HK-2 (cell line): ENCODE results near the gene SQSTM1.

ENCODE experiments used
- DNase-seq: peaks from one replicate; pipeline ENCODE4 v3.0.0-alpha.2; 2018; ENCODE audit not compliant: unreplicated experiment

The SQSTM1 gene

GRCh38 chr5:179806250-179807048 is 14.3 kb upstream of the SQSTM1 start, which contains the start of gene MGAT4B:
MGAT4B (minus strand) TSS chr5:179806866; CDS start chr5:179806583, 283 bp downstream.
- peak; percentile 44 for DNase-seq

- no peak for DNase-seq
Observed at GRCh38 chr5:179812135-179812825, 8.4 kb upstream of the SQSTM1 start.

DNA sequence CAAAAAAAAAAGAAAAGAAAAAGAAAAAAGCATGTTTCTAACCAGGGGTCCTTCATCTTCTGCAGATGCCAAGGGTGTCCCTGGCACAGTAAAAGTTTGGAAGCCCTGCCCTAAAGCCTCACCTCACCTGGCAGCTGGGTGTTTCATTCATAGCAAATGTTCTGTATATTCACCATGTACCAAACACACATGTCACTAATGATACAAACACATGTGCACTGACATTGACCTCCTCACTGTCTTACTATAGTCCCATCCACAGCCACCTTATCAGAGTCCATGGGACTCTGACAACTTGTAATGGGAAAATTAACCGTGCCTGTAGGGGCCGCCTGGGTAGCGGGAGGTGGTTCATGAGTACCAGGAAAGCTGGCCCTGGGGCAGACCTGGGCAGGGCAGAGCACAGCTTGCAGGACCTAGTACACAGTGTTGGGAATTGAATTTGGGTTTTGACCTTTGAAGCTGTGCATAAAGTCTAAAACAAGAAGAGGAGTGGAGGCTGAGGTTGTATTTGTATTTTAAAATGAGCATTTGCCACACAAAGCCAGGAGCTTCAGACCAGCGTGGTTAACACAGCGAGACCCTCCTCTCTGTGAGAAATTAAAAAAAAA is 7.6 kb upstream of the SQSTM1 start:
- DNase-seq: no peak

DNA sequence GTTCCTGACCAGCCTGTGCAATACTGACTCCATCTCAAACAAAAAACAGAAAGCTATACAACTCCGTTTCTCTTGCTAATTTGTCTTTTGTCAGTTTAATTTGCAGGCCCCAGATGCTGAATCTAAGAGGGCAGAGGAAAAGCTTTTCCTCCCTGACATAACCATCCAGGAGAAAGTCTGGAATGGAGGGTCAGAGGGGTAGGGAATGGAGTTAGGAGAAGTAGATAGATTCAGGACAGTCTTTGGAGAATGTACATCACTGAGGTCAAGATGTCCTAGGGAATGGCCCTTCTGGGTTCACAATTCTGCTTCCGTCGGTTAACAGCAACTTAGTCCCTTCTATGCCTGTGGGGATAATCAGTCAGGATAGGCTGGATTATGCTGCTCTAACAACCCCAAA is 6.6 kb upstream of the SQSTM1 start:
- no peak for DNase-seq

GRCh38 chr5:179815491-179816249 is 5.0 kb upstream of the SQSTM1 start:
- no peak for DNase-seq

- no peak for DNase-seq
Observed at GRCh38 chr5:179816401-179816795, 4.3 kb upstream of the SQSTM1 start.

- DNase-seq: no peak
Observed at GRCh38 chr5:179816796-179817469, 3.8 kb upstream of the SQSTM1 start.

DNA sequence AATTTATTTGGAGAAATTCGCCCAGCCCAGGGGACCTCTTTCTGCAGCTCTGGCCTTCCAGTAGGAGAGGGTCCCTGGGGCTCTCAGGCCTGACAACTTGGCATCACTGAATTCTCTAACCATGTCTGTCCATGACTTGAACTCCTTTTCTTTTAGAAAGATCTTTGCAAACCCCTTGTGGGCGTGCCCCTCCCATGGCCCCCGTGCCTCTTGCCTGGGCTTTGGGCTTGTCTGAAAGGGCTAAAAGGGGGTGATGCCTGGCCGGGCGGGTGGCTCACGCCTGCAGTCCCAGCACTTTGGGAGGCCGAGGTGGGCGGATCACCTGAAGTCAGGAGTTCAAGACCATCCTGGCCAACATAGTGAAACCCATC is 3.2 kb upstream of the SQSTM1 start:
- DNase-seq: no peak

DNA sequence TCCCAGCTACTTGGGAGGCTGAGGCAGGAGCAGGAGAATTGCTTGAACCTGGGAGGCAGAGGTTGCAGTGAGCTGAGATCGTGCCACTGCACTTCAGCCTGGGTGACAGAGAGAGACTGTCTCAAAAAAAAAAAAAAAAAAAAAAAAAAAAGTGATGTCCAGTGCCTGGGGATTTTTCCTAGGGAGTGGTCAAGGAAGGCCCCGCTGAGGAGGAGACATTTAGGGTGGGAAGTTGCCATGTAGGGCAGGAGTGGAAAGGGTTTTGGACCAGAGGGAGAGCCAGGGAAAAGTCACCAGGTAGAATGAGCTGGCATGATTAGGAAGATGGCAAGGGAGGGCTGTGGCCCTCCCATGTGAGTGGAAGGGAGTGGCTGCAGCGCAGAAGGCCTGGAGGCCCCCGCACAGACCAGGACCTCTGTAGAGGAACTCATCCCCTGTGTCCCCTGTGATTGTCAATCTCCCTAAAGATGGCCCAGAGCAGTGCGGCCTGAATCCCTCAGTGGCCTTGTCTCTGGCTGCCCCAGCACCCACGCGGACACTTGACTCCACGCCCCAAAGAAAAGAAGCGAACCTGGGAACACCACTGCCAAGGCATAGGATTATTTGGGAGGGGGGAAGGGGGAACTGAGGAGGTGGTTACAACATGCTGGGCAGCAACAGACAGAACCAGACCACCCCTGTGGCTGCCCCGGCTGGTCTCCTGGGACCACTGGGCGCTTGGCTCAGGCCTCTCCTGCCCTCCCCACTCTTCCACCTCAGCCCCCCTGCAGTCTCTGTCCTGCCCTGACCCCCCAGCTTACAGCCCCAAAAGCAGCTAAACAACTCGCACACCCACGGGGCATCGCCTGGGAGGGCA is 2.6 kb upstream of the SQSTM1 start:
- DNase-seq: no peak

GRCh38 chr5:179818746-179819295 is 1.9 kb upstream of the SQSTM1 start:
- peak; percentile 91 for DNase-seq

DNA sequence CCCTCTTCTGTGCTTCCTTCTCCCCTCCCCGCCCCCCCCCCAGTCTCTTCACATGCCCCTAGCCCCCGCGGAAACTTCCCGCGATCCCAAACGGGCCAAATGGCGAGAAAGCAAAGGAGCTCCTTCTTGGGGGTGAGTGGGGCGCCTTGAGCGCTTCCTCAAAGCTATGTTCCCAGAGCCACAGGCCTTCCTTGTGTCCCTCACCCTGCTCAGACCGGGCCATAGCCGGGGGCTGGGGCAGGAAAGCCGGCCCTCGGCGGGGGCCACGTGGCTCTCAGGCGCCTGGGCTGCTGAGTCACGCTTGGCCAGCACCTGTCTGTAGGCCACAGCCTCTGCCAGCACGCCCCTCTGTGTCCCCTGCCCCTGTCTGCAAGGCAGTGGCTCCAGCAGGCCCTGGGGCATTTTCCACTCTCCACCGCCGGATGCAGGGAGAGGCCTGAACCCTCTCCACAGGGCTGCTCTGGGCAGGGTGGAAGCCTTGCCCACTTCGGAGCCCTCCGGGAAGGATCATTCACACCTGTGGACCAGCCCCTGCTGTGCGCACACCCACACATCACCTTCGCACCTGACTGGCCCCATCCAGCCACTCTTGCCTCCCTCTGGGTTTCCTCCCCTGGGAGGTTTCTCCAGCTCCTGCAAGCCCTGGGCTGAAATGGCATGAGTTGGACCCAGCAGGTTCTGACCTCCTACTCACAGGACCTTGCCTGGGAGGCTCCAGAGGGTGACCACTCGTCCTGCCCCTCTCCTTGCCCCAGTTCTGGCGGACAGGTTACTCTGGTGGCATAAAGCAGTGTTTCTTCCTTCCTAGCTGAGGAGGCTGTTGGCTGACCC is 1.2 kb upstream of the SQSTM1 start:
- peak; percentile 83 for DNase-seq

DNA sequence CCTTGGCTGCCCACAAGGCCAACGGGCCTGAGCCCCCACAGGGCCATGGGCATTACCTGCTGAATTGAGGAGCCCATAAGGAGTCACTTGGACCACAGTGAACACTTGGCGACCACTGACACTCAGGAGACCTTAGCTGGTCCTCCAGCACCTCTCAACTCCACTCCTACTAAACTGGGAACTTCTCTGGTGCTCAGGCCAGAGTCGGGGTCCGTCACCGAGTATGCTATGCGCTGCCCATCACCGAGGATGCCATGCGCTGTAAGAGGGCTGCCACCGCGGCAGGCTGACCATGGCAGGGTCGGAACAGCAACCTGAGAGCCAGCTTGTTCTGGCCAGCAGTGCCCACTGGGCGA is 600 bp upstream of the SQSTM1 start:
- DNase-seq: no peak

DNA sequence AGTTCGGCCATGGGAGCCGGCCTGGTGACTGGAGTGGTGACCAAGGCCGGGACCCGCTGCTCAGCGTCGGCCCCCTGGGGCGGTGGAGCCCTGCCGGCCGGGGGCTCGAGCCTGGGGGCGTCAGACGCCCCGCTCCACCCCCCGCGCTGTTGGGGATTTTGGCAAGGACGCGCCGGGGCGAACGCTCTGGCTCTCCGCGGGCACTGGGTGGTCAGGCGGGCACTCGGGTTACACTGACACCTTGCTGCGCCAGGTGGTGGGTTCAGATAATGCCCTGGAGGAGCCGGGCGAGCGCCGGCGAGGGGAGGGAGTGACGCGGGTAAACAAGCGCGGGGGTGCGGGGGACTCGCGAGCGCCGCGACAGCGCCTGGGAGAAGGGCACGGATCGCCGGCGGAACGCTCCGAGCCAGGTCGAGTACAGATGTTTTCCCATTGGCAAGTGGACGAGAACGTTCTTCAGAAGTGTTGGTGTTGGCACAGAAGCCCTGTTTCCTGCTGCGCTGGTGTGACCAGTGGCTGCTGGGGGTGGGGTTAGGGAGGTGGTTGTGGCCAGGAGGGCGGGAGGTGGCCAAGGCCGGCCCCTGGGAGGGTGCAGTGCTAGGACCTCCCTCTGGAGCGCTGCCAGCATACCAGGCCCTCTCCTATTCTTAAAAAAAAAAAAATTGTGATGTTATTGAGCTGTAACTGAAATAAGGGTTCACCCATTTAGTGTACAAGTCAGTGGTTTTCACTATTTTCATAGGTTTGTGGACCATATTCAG is 773 bp downstream of the SQSTM1 start:
- peak; percentile 84 for DNase-seq

- DNase-seq: no peak
Observed at GRCh38 chr5:179822059-179822432, 1.3 kb downstream of the SQSTM1 start.

GRCh38 chr5:179822444-179822990 is 1.8 kb downstream of the SQSTM1 start:
- DNase-seq: no peak

- no peak for DNase-seq
Observed at GRCh38 chr5:179823937-179824744, 3.4 kb downstream of the SQSTM1 start.

GRCh38 chr5:179824745-179825112 is 4.0 kb downstream of the SQSTM1 start:
- DNase-seq: no peak
